Hematopoietic multipotent progenitor cell treated with erythropoietin and hydrocortisone succinate and interleukin-3 and kit ligand, for 15 days (in vitro differentiated cells): ENCODE measurements around the gene ATF3.

Source experiments
- DNase-seq: peaks from one replicate; pipeline ENCODE4 v3.0.0-alpha.2; 2015; ENCODE audit warnings: low spot score

Gene ATF3

DNA sequence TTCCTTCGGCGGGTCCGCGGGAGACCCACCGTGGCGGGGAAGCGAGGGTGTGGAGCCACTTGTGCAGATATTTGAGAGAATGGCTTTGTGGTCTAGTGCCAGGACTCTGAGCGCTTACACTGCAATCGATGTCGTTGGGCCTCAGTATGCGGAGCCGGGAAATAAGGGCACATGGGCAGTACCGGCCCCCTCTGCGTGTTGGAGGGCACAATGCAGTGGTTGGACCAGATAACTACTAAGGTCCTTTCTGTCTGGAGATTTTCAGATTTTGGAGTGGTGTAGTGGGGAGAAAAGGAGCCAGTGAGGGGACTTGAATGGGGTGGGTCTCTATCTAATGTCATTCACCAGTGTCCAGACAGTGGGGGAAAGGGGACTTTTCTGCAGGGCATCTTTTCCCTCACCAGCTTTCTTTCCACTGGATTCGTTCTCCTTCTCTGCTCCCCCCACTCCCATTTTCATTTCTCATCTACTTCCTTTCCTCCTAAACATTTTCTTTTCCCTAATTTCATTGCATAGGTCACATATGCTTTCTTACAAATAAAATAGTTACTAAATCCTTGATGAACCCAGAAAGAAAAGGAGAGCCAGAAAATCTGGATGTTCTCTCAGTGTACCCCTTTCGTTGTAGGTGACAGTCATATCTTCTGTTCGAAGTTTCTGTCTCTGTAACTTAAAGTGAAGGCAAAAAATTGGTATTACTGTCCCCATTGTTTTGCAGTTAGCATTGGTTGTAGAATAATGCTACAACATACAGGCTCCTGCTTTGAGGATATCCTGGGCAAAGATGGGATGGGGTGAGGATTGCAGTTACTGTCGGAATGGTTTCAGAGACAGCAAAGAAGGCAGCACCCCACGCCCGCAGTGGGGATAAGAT is 1.4 kb downstream of the ATF3 start:
- peak; percentile 6 for DNase-seq

DNA sequence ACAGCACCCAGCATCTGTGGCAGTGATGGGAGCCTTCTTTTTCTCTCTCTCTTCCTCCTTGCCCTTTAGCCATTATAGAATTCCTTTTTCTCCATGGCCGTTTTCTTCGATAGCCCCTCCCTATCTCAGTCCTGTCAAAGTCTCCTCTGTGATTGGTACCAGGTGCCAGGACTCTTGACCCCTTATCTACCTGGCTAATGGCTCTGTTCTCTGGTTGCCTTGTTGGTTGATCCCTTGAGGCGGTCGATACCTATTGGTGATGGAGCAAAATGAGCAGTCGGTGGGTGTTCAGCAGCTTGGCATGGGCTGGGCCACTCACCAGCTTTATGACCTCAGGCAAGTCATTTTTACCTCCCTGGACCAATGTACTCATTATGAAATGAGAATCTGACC is 2.0 kb downstream of the ATF3 start:
- DNase-seq, result no peak

DNA sequence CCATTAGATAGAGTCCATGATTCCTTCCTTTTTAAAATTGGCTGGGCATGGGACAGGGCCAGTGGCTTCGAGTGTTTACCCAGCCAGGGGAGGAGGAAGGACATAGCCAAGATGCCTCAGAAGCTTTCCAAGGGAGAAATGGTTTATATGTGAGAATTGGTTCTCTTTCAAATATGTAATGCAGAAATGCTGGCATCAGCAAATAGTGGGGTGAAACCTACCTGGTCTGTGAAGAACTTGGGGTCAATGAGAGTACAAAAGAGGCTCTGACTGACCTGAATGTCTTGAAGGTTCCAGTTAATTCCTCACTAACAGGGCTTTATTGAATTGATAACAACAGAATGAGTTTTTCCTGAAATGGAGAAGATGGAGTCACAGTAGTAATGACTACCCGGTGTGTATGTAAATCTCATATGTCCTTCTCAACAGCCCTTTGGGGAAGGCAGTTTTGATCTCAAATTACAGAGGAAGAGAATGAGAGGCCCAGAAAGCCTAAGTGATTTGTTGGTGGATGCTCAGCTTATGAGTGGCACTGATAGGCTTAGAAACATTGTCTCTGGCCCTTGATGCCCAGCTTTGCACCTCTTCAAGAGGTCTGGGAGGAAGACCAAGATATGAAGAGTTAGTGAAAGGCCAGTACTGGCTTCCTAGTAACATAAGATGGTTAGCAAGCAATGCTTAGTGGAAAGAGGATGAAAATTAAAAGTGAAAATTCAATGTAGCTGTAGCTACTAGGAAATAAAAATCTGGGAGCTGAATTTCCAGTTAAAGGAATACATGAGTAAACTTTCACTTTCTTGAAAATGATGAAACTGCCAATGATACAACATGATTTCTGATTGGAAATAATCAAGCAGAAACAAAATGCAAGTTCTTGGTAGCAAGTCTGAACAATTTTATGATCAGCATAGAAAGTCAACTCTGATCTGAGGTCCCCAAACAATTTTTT is 2.7 kb downstream of the ATF3 start:
- DNase-seq, result no peak

DNA sequence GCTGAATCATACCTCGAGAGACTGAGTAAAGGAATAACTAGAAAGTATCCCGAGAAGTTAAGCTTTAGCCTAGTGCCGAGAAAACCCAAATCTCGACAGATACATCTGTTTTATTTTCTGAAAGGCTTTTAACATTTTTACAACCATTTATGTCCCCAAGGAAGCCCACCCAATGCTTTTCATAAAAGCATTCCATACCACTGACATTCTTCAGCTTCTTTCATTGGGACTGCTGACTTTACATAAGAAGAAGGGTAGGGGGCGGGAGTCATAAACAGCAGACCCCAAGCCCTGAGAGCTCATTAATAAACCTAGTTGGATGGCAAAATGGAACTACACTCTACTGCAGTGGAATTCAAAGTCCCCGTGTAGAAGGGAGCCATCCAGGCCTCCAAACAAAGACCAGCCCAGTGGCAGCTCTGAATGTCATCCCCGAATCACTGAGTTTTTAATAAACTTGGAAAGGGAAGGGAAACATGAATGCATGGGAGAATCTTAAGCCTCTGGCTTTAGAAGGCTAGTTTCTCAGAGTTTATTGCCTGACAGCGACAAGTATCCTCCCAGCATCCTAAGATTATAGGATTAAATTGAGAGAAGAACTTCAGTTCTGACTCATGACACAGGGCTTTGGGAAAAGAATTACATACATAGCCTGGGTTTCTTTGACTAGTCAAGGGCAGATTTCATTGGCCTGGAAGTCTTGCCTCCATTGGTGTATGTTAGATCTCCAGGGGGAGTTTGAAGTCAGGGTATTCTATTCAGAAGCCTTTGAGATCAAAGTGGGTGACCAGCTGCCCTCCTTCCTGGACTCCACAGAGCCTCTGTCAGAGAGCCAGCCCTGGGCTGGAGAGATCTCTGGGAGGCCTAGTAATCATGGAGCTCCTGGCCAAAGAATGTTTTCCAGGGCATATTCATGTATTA is 3.7 kb downstream of the ATF3 start:
- DNase-seq, result no peak

DNA sequence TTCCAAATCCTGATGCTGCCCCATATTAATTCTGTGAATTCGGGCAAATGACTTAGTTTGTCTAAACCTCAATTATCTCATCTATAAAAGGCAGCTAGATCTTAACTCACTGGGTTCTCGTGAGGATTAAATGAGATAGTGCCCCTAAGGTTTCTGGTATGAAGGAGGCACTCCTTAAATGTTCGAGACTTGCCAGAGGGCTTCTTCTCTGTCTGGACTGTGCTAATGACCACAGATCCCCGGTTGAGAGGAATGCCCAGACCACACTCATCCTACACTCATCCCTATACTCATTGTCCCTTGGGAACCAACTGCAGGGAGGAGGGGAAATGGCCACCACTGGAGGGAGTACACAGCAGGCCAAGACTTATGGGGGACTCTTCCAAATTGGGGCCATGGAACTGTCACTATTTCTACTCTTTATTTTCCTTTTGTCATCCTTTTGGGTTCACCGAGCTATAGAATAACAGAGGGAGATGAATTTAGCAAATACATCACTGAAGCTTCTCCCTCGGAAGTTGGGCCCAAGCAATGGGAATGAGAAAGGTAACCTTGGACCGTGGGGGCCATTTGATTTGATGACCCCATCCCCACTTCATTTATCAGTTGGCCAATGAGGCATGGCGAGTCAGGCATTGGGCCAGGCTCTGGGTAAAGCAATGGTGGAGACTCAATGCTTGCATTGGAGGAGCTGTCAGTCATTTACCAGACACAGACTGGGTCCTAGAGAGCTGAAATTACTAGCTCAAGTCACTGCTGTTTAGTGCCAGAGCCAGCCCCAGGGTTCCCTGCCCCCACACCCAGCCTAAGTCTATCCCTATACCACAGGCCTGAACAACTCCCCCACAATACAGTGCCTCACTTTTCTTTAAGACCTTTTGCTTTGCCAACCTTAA is 5.1 kb downstream of the ATF3 start:
- no peak for DNase-seq

DNA sequence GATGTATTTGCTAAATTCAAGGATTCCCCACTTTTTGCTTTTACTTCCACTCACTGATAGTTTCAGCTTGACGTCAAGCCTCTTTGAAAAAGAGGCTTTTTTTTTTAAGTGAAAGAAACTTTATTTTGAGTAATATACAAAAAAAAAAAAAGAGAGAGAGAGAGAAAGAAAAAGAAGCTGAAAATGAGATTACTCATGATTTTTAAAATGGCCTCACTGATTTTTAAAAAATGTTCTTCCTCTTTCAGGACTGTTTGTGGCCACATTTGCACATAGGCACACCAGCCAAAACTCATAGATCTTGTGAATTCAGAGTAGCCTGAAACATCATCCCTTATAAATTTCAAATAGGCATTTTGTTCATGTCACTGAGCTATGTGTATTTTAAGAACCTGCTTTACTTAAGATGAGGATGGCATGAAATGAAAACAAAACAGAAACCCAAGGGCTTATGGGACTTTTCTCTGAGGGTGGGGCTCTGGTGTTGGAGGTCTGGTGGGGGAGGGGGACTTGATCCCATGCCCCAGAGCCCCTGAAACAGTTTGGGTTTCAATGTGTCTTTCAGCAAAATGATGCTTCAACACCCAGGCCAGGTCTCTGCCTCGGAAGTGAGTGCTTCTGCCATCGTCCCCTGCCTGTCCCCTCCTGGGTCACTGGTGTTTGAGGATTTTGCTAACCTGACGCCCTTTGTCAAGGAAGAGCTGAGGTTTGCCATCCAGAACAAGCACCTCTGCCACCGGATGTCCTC is 6.1 kb downstream of the ATF3 start:
- no peak for DNase-seq

DNA sequence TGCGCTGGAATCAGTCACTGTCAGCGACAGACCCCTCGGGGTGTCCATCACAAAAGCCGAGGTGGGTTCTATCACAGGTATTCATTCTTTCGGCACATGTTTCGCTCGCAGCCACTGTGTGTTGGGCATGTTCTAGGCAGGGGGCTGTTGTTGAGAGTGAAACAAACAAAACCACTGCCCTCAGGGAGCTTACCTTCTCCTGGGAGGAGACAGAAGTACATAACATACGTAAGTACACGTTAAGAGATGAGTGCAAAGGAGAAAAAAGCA is 6.6 kb downstream of the ATF3 start:
- no peak for DNase-seq

DNA sequence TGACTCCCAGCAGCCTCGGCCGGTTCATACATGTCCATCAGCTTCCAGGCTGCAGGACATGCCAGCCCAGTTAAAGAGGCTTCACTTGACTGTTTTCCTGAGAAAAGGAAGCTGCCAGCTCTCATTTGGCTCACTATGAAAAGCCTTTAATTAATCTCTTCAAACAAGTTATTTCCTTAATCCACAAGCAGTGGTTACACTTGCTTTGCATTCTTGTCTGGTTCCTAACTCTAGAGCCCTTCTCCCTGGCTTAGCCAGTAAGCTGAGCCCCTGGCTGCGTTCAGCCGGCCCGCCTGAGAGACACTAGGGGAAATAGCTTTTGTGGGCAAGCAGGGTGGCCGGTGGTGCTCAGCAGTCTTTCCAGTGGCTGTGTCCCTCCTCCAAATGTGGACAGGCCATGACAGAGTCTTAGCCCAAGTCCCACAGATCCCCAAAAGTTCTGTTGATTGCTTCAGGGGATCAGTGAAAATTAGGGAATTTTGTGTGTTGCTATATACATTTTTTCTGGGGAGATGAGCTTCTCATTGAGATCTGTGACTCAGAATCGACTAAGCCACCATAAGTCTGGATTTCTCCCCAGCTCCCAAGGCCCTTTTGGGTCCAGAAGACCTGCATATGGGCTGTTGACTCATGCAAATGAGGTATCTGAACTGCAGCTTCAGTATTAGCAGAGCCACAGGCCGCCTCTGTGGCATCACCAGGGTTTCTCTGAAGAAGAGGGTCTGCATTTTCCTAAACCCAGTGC is 10.1 kb downstream of the ATF3 start:
- DNase-seq, result no peak

DNA sequence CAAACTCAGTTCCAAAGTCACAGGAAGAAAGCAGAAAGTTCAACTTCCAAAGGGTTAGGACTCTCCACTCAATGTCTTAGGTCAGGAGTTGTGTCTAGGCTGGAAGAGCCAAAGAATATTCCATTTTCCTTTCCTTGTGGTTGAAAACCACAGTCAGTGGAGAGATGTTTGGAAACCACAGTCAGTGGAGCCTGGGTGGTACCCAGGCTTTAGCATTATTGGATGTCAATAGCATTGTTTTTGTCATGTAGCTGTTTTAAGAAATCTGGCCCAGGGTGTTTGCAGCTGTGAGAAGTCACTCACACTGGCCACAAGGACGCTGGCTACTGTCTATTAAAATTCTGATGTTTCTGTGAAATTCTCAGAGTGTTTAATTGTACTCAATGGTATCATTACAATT is 11.7 kb downstream of the ATF3 start:
- no peak for DNase-seq

DNA sequence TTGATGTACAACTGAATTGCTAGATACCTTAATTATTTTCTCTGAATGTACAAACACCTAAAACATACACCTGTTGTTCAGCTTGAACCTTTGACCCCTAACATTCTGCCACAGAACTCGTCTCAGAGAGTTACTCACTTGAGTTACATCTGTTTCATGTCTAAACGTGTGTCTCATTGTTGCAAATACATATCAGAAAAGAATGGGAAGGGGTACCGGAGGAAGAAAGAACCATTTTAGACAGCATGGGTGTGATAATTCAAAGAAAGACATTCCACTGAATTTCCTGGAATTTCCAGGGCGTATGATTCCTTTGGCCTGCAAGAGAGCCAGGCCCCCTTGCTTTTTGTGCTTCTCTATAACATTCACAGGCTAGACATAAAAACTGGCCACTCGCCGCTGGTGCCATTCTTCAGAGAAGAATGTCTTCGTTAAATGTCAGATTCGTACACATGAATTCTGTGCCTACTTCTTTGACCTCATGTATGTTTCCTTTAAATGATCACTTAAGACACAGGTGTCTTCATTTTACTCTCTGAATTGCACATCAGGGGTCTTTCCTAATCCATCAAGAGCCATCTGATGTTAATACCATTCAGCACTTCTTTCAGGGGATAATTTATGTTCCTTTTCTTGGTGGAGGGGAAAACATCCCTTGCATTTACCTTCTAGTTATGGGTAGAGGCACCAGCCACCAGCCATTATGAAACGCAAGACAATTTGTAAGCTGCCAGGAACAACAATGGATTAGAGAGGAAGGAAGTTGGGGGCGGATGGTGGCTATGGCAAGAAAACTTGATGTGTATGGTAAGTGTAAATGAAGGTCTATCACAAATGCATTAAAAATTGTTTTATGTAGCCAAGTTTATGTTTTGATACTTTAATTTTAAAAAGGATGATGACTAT is 12.7 kb downstream of the ATF3 start:
- DNase-seq, result no peak

DNA sequence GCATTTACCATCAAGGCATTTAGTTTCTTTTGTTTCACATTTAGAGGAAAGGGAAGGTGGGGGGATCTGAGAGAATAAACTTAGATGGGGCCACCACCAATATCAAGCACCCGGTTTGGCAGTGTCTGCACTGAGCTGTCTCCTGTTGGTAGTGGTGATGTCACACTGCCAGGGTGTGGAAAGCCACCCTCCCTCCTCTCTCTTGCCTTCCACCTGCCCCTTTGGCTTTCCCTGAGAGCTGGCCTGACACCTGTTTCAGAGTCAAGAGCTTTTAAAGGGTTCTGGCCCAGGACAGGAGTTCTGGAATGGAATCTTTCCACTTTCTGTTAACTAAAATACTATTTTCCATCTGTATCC is 13.4 kb downstream of the ATF3 start:
- DNase-seq, result no peak

DNA sequence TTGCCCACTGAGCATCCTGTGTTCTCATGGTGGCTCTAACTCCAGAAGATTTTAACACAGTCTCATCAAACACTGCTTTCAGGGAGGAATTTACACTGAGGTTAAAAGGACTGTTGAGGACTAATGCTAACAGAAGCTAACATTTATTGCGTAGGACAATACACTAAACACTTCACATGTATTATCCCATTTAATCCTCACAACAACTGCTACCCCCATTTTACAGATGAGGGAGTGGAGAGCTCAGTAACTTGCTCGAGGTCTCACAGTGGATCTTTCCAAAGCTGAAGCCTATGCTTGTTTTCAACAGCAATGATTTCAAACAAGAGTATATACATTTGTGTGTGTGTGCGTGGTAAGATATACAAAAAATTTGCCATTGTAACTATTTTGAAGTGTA is 13.9 kb downstream of the ATF3 start:
- no peak for DNase-seq

DNA sequence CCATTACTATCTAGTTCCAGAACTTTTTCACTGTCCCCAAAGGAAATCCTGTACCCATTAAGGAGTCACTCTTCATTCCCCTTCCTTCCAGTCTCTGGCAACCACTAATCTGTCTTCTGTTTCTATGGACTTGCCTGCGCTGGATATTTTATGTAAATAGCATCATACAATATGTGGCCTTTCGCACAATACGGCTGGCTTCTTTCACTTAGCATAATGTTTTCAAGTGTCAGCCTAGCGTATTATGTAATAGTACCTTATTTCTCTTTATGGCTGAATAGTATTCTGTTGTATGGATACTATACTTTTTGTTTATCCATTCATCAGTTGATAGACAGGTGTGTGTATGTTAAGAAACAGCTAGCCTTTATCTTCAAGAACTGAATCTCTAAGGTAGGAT is 14.3 kb downstream of the ATF3 start:
- DNase-seq, result no peak

DNA sequence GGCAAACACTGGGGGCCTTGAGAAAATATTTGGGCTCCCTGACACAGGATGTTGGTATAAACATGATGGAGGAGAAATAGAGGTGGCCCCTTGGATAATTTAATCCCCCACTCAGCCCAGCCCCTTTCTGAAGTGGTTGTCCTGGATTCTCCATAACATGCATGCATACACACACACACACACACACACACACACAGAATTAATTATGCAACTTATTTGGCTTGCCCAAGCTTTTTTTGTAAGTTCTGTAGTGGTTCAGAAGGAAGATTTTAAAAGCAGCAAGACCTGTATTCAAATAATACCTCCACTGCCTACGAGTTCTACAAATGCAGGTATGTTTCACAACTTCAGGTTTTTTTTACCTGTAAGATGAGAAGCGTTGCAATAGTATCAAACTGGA is 15.0 kb downstream of the ATF3 start:
- no peak for DNase-seq

DNA sequence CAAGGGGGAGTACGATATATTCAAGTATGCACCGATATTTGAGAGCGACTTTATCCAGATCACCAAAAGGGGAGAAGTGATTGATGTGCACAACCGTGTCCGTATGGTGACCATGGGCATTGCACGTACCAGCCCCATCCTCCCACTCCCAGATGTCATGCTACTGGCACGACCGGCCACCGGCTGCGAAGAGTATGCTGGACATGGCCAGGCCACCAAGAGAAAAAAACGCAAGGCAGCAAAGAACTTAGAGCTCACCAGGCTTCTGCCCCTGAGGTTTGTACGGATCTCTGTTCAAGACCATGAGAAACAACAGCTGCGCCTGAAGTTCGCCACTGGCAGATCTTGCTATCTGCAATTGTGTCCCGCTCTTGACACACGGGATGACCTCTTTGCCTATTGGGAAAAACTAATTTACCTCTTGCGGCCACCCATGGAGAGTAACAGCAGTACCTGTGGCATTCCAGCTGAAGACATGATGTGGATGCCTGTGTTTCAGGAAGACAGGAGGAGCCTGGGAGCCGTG is 16.5 kb downstream of the ATF3 start:
- DNase-seq, result no peak

DNA sequence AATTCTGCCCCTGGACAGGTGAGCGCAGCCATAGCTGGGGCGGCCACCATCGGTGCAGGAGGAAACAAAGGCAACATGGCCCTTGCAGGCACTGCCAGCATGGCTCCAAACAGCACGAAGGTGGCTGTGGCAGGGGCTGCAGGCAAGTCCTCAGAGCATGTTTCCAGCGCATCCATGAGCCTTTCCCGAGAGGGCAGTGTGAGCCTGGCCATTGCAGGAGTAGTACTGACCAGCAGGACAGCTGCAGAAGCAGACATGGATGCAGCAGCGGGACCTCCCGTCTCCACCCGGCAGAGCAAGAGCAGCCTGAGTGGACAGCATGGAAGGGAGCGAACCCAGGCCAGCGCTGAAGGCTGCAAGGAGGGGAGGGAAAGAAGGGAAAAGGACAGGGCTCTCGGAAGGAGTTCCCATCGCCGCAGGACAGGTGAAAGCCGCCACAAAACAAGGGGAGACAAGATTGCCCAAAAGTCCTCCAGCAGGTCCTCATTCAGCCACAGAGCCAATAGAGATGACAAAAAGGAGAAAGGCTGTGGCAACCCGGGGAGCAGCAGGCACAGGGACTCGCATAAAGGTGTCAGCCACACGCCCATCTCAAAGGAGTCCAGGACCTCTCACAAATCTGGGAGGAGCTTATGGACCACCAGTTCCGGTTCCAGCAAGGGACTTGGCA is 17.4 kb downstream of the ATF3 start:
- no peak for DNase-seq

DNA sequence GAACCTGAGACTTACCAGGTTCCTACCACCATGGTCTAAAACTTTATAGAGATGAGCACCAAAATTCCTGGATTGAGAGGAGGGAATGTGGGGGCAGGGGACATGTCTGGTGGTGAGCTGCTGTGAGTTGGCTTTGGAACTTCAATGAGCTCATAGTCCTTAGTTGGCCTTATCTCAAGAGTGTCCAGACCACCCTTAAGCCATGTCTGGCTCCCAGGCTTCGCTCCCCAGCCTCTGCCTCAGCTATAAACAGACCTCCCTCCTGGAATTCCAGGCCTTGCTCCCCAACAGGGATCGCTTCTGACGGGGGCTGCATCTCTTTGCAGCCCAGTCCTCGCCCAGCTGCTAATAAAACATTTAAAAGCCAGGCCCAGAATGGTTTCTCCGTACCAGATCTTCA is 19.5 kb downstream of the ATF3 start:
- no peak for DNase-seq

DNA sequence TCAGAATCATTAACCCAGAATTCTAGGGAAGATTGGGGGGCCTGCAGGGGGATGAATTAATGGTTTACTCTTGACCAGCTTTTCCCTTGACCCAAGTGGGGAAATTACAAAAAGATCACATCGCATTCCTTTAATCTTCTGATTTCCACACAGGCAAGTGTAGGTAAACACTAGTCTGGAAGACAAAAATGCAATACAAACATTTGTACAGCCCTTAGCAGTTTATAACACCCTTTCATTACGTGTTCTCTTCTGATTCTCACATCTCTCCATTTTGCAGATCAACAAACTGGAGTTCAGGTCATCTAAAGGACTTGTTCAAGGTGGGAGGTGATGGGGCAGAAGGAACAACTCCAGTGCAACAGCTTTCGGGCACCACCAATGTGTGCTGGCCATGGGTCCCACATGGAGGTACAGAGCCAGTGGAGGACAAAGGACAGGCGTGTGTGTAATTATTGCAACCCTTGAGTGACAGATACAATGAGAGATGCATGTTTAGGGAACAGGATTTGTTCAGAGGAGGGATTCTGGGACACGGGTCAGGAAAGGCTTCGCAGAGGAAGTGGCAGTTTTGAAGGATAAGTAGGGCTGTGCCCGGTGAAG is 20.4 kb downstream of the ATF3 start:
- no peak for DNase-seq
